Stimulated activated CD8-positive, alpha-beta memory T cell treated with anti-CD3 and anti-CD28 coated beads, Interleukin-7, amount 100 ng/mL, for 48 hours (primary cell): ENCODE results near the gene LRRC37A2.
"Not testable (repeated sequence)": the region's sequence is repeated elsewhere in the genome, so short reads cannot be mapped to it uniquely, and the experiment has no call there.

ENCODE experiments used
- DNase-seq, 2 donors: peaks; one replicate each; pipeline ENCODE4 v3.0.0-alpha.2; 2020; ENCODE audit warnings: low read depth in 1 of 2; ENCODE audit errors: extremely low read depth in 1 of 2

The LRRC37A2 gene

GRCh38 chr17:46591332-46591731 lies 79.1 kb downstream of the LRRC37A2 start:
- not testable (repeated sequence) for DNase-seq

GRCh38 chr17:46598344-46598931 lies 86.2 kb downstream of the LRRC37A2 start:
- not testable (repeated sequence) for DNase-seq

GRCh38 chr17:46600767-46601166 lies 88.5 kb downstream of the LRRC37A2 start:
- not testable (repeated sequence) for DNase-seq

GRCh38 chr17:46603125-46603524 lies 90.9 kb downstream of the LRRC37A2 start:
- not testable (repeated sequence) for DNase-seq
